GM21423 (cell line): Measurements from ENCODE around the gene ZCCHC4.

ENCODE experiments used
- ATAC-seq: cut with Tn5 transposase; IDR thresholded peaks from one replicate; pipeline ENCODE4 v1.9.1; 2021; ENCODE audit warnings: mild to moderate bottlenecking, moderate library complexity; ENCODE audit not compliant: unreplicated experiment

ZCCHC4 gene

DNA sequence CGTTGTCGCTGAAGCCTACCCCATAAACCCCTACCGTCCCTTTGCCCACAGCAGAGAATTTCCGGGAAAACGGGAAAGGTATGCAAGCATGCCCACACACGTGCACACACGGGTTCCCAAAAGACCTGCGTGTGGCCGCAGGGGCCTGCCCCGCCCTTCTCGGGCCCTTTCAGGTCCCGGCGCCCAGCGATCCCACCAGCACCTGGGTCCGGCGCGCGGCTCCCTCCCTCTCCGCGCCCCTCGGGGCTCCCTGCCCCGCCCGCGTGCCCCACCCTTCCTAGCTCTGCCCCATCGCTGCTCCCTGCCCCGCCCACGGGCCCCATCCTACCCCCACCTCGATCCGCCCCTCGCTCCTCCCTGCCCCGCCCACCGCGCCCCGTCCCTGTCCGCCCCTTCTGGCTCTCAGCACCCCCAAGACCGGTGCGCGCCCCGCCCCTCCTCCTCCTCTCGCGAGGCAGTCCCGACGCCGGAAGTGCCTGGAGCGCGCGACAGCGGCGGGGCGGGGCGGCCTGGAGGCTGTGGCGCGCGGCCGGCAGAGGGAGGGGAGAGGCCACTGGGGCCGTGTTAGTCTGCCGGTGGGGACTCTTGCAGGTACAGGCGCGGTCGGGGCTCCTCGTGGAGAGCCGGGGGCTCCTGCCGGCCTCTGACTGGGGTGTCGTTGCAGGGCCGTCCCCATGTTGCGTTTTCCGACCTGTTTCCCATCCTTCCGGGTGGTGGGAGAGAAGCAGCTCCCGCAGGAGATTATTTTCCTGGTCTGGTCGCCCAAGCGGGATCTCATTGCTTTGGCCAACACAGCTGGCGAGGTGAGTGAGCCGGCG, 64.4 kb downstream of the ZCCHC4 start, which contains the start of gene ANAPC4:
TSS of gene ANAPC4 (plus strand) at position 510 of the 818 bp plus-strand sequence. CDS start at position 675, 165 bp downstream.
- peak; percentile 96 for ATAC-seq

DNA sequence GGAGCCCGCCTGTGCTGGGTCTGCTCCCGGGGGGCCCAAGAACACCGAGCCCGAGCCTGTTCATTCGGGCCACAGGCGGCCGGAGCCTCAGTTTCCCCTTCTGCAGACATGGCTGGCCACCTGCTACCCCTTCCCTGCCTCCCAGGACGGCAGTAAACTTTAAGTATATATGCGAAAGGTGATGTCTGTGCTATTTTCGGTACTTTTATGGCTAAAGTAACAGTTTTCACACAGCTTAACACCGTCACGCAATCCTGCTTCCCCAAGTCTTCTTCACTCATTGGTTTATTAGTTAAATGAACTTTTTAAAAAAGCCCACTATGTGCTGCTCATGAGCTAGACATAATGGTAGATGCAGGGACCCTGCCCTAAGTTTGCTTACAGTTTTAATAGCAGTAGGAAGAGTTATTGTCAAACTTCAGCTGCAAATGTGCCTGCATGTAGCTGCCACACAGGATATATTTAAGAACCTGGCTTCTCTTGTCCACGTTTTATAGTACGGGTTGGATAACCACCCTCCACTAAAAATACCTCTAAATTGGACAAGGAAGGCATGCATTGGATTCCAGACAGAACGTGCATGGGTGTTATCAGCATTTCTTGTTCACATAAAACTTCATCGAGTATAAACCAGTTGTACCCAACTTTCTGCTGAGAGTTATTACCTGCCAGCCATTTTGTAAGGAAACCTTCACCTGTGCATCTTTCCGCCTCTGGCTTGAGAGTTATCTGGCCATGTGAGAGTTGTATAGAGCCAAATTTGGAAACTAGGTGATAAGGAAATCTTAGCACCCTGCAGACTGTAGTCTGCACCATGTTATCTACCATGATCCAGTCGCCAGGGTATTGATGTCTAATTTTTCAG, 65.2 kb downstream of the ZCCHC4 start:
- ATAC-seq = peak; percentile 3

DNA sequence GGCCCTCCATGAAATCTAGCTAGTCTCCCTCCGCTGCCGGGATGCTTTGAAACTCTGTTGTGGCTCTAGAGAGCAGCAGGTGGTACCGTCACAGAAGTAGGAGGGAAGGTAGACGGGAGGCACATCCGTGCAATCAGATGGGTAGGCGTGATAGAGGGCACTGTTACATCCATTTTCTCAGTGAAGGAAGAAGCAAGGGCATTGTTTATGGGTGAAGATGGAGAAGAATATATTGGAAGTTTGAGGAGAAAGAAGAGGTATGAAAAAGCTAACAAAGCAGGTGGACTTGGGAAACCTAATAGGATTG, 65.8 kb downstream of the ZCCHC4 start:
- no peak for ATAC-seq

DNA sequence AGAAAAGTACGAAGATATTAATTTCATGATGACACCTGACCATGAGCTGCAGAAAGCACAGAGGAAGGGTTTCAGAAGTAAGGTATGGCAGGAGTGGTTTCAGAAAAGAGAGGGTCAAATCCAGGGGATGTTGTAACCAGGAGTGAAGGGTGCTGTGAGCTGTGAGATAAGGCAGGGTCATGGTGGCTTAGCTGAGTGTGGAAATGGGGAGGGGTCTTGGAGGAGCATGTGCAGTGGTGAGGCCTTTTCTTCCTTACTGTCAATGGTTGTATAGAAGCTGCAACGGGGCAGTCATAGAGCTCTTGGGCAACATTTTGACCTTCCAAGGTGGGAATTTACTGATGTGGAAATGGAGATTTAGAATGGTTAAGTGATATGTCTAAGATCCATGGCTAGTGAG, 67.0 kb downstream of the ZCCHC4 start:
- no peak for ATAC-seq

DNA sequence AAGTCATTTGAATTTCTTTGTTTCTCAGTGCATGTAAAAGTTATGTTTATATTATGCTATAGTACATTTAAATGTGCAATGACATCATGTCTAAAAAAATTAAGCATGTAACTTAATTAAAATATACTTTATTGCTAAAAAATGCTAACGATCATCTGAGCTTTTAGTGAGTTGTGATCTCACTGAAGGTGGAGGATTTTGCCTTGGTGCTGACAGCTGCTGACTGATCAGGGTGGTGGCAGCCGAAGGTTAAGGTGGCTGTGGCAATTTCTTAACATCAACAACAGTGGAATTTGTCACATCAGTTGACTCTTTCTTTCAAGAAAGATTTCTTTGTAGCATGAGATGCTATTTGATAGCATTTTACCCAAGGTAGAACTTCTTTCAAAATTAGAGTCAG, 71.1 kb downstream of the ZCCHC4 start:
- ATAC-seq = no peak

GRCh38 chr4:25386926-25387325, 74.4 kb downstream of the ZCCHC4 start:
- ATAC-seq = no peak

DNA sequence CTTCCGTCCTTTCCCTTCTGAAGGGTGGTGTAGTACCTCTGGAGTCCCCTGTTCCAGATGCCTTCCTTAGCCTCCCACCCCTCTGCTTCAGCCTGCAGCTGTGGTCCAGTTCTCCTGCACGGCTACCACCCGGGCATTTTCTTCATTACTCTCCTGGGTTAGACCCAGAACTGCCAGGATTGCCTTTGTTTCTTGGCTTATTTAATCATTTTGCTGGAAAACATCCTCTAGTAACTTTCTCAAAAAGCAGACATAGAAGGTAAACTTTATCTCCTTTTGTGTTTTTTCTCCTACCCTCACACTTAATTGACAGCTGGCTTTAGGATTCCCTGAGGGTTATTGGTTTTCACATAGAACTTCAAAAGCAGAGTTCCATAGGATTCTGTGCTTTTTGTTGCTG, 84.7 kb downstream of the ZCCHC4 start:
- no peak for ATAC-seq

DNA sequence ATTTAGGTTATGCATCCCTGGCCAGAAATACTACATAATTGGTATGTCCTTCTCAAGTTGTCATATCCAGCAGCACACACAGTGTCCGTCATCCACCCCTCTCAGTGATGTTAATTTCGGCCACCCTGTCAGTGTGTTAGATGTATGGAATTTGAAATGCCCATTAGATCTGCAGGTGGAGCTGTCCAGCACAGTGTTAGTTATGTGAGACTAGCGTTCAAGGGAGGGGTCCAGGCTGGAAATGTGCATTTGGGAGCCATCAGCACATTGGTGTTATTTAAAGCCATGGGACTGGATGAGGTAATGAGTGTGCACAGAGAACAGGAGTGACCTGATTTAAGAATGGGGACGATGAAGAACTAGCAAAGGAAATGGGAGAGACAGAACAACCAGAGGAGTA, 86.9 kb downstream of the ZCCHC4 start:
- no peak for ATAC-seq

DNA sequence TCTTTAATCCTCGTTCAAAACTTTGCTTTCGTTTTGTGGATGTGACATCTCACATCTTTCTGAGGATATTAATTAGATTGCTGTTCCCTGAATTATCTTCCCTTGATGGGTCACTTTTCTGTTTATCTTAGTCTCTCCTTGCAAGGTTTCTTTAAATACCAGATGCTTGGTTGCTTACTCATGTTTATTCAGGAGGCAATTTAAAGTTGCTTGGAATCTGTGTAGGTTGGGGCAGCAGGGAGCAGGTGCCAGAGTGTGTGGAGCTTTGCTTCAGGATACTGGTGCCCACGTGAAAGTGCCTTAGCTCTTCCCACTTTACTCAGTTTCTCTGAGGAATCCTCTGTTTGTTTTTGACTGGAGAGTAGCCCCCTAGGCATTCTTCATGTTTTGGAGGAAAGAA, 88.5 kb downstream of the ZCCHC4 start:
- ATAC-seq = no peak

GRCh38 chr4:25402521-25402920, 89.9 kb downstream of the ZCCHC4 start:
- ATAC-seq = no peak

DNA sequence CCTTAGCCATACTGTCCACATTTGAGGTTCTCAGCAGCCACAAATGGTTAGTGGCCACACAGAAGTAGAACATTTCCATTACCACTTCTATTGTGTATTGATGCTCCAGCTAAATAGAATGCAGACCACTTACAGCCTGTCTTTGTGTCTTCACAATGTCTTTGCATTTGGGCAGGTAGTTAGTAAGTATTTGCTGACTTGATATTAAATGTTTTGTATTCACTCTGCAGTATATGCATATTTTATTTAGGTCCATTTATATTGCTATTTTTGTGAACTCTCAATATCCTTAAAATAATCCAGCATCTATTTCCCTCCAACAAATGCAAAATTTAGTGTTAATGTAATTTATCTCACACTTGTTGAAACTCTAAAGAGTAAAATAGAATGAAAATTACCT, 91.1 kb downstream of the ZCCHC4 start:
- no peak for ATAC-seq

GRCh38 chr4:25405453-25405852, 92.9 kb downstream of the ZCCHC4 start:
- ATAC-seq = no peak

GRCh38 chr4:25406081-25406692, 93.6 kb downstream of the ZCCHC4 start:
- ATAC-seq = no peak

DNA sequence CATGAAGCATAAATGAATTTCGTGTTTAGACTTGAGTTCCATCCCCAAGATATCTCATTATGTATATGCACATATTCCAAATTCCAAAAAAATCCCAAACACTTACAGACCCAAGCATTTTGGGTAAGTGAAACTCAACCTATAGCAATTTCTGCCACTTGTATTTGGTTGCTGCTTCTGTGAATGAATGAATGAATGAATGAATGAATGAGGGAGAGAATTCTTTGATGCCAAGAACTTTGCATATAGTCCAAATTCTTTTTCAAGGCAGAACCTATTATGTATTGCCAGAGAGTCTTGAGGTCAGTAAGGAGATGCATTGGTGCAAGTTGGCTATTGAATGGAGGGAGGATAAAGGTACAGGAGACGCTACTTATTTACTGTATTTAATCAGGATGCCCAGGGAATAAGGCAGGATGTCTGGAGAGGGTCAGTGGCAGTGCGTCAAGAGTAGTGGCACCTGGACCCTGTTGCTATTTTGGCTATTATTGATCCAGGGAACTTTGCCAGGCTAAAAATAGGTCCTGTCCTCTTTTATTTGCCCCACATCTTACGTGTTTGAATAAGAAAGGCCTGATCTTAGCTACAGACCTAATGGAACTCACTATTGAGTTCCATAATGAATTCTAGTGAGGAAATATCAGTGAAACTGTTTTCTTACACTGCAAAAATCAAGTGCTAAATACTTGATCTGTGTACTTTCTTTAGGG, 98.4 kb downstream of the ZCCHC4 start:
- no peak for ATAC-seq

DNA sequence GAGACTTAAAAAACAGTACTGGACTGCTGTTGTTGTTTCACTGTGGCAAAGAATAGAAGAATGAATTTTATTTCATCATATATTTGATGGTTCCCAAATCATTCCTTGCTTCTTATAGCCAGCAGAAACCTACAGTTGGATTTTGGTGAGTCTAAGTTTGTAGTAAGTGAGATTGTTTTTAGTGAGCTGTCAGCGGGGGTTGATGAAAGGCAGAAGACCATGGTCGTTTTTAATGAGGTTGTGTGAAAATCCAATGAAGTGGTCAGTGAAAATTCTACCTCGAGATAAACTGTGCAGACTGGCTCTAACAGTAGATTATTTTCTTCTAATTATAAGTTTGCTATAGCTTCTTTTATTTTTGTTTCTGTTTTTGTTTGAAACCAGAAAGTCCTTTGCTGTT, 100.7 kb downstream of the ZCCHC4 start:
- ATAC-seq = no peak

- no peak for ATAC-seq
Measured at GRCh38 chr4:25417014-25417413, 104.4 kb downstream of the ZCCHC4 start.
